GM23338 (cell line): ENCODE data around the gene GOLGA7B. TPM values are rescaled to one million over a fixed set of nuclear protein-coding genes. Genes with fewer than 3 reads are reported as not detected.

ENCODE experiments used
- ATAC-seq: fragments of 200-7000 bp; cut with Tn5 transposase; 3 replicates; pipeline ENCODE4 v1.9.1; 2020
- DNase-seq: peaks from one replicate; pipeline ENCODE4 v3.0.0-alpha.2; 2015; ENCODE audit warnings: low spot score
- H2AFZ ChIP-seq: fragments of 200-600 bp; sonication (generic); 2 replicates; pipeline ENCODE4 v1.8.0; 2016; ENCODE audit warnings: antibody characterized with exemption, mild to moderate bottlenecking, moderate library complexity
- H3F3A ChIP-seq: fragments of 200-600 bp; sonication (generic); replicated peaks from 2 replicates; pipeline ENCODE4 v1.8.0; 2017; ENCODE audit warnings: antibody characterized with exemption, mixed run types, low read depth
- H3K27ac ChIP-seq: fragments of 200-600 bp; sonication (generic); 2 replicates; pipeline ENCODE4 v1.6.1; 2016; ENCODE audit warnings: low read depth
- H3K27me3 ChIP-seq: fragments of 200-600 bp; sonication (generic); 2 replicates; pipeline ENCODE4 v1.8.0; 2016; ENCODE audit warnings: mild to moderate bottlenecking, mixed run types, moderate library complexity; ENCODE audit not compliant: insufficient read depth
- H3K36me3 ChIP-seq: fragments of 200-600 bp; sonication (generic); 2 replicates; pipeline ENCODE4 v1.8.0; 2016; ENCODE audit warnings: mild to moderate bottlenecking; ENCODE audit not compliant: insufficient read depth
- H3K4me1 ChIP-seq: fragments of 200-600 bp; sonication (generic); 2 replicates; pipeline ENCODE4 v1.8.0; 2016; ENCODE audit warnings: mild to moderate bottlenecking, moderate library complexity; ENCODE audit not compliant: insufficient read depth
- H3K4me2 ChIP-seq: fragments of 200-600 bp; sonication (generic); 2 replicates; pipeline ENCODE4 v1.7.1; 2017; ENCODE audit warnings: mixed run types
- H3K4me3 ChIP-seq: fragments of 200-600 bp; sonication (generic); 2 replicates; pipeline ENCODE4 v1.6.1; 2016; ENCODE audit warnings: mixed run types
- H3K79me2 ChIP-seq: fragments of 200-600 bp; sonication (generic); replicated peaks from 2 replicates; pipeline ENCODE4 v1.8.0; 2017; ENCODE audit warnings: mild to moderate bottlenecking; ENCODE audit not compliant: insufficient read depth
- H3K9me2 ChIP-seq: fragments of 200-600 bp; sonication (generic); 2 replicates; pipeline ENCODE4 v1.8.0; 2017; ENCODE audit not compliant: insufficient read depth
- H4K20me1 ChIP-seq: fragments of 200-600 bp; sonication (generic); replicated peaks from 2 replicates; pipeline ENCODE4 v1.8.0; 2017; ENCODE audit warnings: mild to moderate bottlenecking; ENCODE audit not compliant: insufficient read depth
- H3K27ac Mint-ChIP-seq: 2 replicates; pipeline ENCODE4 v1.8.0; 2020; ENCODE audit warnings: inconsistent platforms, mild to moderate bottlenecking, moderate library complexity, mixed read lengths
- H3K27me3 Mint-ChIP-seq: 3 replicates; pipeline ENCODE4 v1.8.0; 2022; ENCODE audit warnings: low read depth, mild to moderate bottlenecking, moderate library complexity, mixed read lengths, inconsistent platforms; ENCODE audit not compliant: insufficient read depth, poor library complexity
- H3K36me3 Mint-ChIP-seq: 3 replicates; pipeline ENCODE4 v1.8.0; 2021; ENCODE audit warnings: low read depth, mild to moderate bottlenecking, inconsistent platforms, moderate library complexity, mixed read lengths
- H3K4me1 Mint-ChIP-seq: 3 replicates; pipeline ENCODE4 v1.8.0; 2020; ENCODE audit warnings: mild to moderate bottlenecking, inconsistent platforms, mixed read lengths
- H3K4me3 Mint-ChIP-seq: 3 replicates; pipeline ENCODE4 v1.8.0; 2021; ENCODE audit warnings: moderate library complexity, mild to moderate bottlenecking, inconsistent platforms, mixed read lengths
- H3K9me3 Mint-ChIP-seq: 3 replicates; pipeline ENCODE4 v1.8.0; 2020; ENCODE audit warnings: moderate library complexity, mild to moderate bottlenecking, inconsistent platforms, mixed read lengths
- CREB1 ChIP-seq: fragments of 250-450 bp; sonication (Bioruptor Pico); IDR thresholded peaks from 2 replicates; pipeline ENCODE4 v1.5.0; 2020; ENCODE audit warnings: low read depth, mild to moderate bottlenecking, moderate library complexity
- EZH2phosphoT487 ChIP-seq: fragments of 200-600 bp; sonication (generic); IDR thresholded peaks from one replicate; pipeline ENCODE4 v1.8.1; 2018; ENCODE audit warnings: antibody characterized with exemption; ENCODE audit not compliant: unreplicated experiment
- JUNB ChIP-seq: IDR thresholded peaks from one replicate; pipeline ENCODE4 v1.6.1; 2016; ENCODE audit warnings: antibody characterized with exemption; ENCODE audit not compliant: unreplicated experiment
- NANOG ChIP-seq: IDR thresholded peaks from 2 replicates; pipeline ENCODE4 v1.6.1; 2016; ENCODE audit warnings: antibody characterized with exemption, borderline replicate concordance
- POLR2AphosphoS5 ChIP-seq: IDR thresholded peaks from 2 replicates; pipeline ENCODE4 v1.6.1; 2016; ENCODE audit warnings: antibody characterized with exemption, low read depth
- STAT1 ChIP-seq: IDR thresholded peaks from one replicate; pipeline ENCODE4 v1.6.1; 2016; ENCODE audit warnings: antibody characterized with exemption; ENCODE audit not compliant: unreplicated experiment
- ZNF331 ChIP-seq: fragments of 250-450 bp; sonication (Bioruptor Pico); IDR thresholded peaks from 2 replicates; pipeline ENCODE4 v1.5.0; 2020; ENCODE audit warnings: low read depth, mild to moderate bottlenecking, moderate library complexity
- polyA plus RNA-seq: library from polyadenylated mRNA; unstranded; fragments of >200 nt; fragmentation: Nextera tagmentation; extraction: Ambion mirVana; gene quantifications from 2 replicates; pipeline ENCODE4 v1.2.1, GENCODE V29; 2016
- total RNA-seq: library from RNA; depleted of rRNA; stranded (reverse); fragments of >200 nt; shearing (Covaris generic); gene quantifications from 2 replicates; pipeline ENCODE4 v1.2.3, GENCODE V29; 2014
- TF ChIP-seq, protein P1 (sequence below): IDR thresholded peaks from 2 replicates; pipeline ENCODE4 v1.6.1; 2016; ENCODE audit warnings: antibody characterized with exemption
- TF ChIP-seq, protein P2 (sequence below), 2 experiments: fragments of 200-600 bp in 1 of 2; sonication (generic) in 1 of 2; conservative IDR thresholded peaks; 2 replicates each; pipeline versions ENCODE4 v1.5.1 to v1.6.1; 2016 to 2017; ENCODE audit warnings: antibody characterized with exemption in 2 of 2, low read depth in 2 of 2, mild to moderate bottlenecking in 2 of 2, moderate library complexity in 1 of 2
- TF ChIP-seq, protein P3 (sequence below): fragments of 250-450 bp; sonication (Bioruptor Pico); IDR thresholded peaks from 2 replicates; pipeline ENCODE4 v1.5.0; 2020; ENCODE audit warnings: mild to moderate bottlenecking, moderate library complexity

The GOLGA7B gene
- total and polyA plus RNA-seq, 2 experiments from 2014 or later = 0.14 to 0.15 TPM

DNA sequence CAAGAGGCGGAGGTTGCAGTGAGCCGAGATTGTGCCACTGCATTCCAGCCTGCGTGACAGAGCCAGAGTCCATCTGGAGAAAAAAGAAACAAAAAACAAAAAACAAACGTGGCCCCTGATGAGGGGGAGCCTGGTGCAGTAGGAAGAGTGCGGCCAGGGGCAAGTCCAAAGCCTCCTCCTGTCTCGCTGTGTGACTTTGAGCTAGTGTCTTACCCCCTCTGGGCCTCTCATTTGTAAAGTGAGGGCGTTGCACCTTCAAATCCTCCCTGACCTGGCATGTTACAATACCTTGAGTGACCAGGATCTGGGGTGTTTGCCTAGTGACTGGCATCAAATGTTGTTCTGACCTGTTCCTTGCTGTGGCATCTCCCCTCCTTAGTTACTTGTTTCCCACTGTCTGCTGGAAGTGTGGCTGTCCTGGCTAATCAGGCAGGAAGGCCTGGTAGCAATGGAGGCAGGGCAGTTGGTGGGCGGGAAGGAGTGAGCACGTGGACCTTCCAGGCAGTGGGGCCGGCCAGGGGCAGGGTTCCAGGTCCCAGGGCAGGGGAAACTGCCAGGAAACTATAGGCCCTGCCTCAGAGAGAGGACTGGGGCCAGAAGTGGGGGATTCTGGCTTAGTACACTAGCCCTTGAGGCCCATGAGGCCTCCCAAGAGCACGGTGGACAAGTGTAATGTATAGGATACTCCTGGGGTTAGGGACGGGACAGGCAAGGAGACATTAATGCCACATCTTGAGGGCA lies 24.5 kb upstream of the GOLGA7B start:
- Mint-ChIP-seq H3K4me1 (peaks cover 12% of the 10 kb centered on the region), H3K36me3 (no peaks in the 10 kb centered on the region), H3K27ac (no peak overlapping the region), H3K27me3 (peaks cover 12% of the 10 kb centered on the region), H3K4me3 (no peak overlapping the region), H3K9me3 (no peaks in the 10 kb centered on the region)
- TF ChIP-seq, protein P1, sequence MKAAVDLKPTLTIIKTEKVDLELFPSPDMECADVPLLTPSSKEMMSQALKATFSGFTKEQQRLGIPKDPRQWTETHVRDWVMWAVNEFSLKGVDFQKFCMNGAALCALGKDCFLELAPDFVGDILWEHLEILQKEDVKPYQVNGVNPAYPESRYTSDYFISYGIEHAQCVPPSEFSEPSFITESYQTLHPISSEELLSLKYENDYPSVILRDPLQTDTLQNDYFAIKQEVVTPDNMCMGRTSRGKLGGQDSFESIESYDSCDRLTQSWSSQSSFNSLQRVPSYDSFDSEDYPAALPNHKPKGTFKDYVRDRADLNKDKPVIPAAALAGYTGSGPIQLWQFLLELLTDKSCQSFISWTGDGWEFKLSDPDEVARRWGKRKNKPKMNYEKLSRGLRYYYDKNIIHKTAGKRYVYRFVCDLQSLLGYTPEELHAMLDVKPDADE = no peak
- no peak overlapping the region for H3K4me3 ChIP-seq
- no peak overlapping the region for H2AFZ ChIP-seq
- H3K27me3 ChIP-seq = no peaks in the 10 kb centered on the region
- H3K27ac ChIP-seq = no peak overlapping the region
- no peaks in the 10 kb centered on the region for H4K20me1 ChIP-seq
- no peaks in the 10 kb centered on the region for H3K36me3 ChIP-seq
- no peak overlapping the region for H3K4me2 ChIP-seq
- no peak for DNase-seq
- no peaks in the 10 kb centered on the region for H3K79me2 ChIP-seq
- H3K4me1 ChIP-seq = no peaks in the 10 kb centered on the region
- no peaks in the 10 kb centered on the region for H3K9me2 ChIP-seq
- no peak for ATAC-seq
- H3F3A ChIP-seq = no peaks in the 10 kb centered on the region

DNA sequence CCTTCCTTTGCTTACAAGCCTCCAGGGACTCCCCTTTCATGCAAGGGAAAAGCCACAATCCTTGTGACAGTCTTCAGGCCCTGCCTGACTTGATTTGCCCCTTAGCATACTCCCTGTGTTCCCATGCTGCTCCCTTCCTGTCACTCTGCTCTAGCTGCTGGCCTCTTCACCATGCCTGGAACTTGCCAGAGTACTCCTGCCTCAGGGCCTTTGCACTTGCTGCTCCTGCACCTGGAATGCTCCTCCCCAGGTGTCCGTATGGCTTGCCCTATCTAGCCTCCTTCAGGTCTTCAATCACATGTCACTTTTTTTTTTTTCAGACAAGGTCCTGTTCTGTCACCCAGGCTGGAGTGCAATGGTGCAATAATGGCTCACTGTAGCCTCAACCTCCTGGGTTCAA lies 22.8 kb upstream of the GOLGA7B start:
- ATAC-seq (no peak), DNase-seq (no peak)
- Mint-ChIP-seq H3K4me1 (peaks cover 7% of the 10 kb centered on the region; the same call in 2 of the 3 replicates), H3K4me3 (no peak overlapping the region), H3K27ac (no peak overlapping the region), H3K36me3 (no peaks in the 10 kb centered on the region), H3K9me3 (no peaks in the 10 kb centered on the region), H3K27me3 (peaks cover 16% of the 10 kb centered on the region)
- H3K79me2 ChIP-seq = no peaks in the 10 kb centered on the region
- H2AFZ ChIP-seq = no peak overlapping the region
- H3K27ac ChIP-seq = no peak overlapping the region
- H3F3A ChIP-seq = no peaks in the 10 kb centered on the region
- H3K4me1 ChIP-seq = no peaks in the 10 kb centered on the region
- no peak overlapping the region for H3K4me2 ChIP-seq
- no peaks in the 10 kb centered on the region for H4K20me1 ChIP-seq
- H3K36me3 ChIP-seq = no peaks in the 10 kb centered on the region
- H3K4me3 ChIP-seq = no peak overlapping the region
- H3K27me3 ChIP-seq = no peaks in the 10 kb centered on the region
- no peaks in the 10 kb centered on the region for H3K9me2 ChIP-seq
- TF ChIP-seq STAT1 (no peak), ZNF331 (no peak), POLR2AphosphoS5 (no peak), NANOG (no peak), CREB1 (no peak), EZH2phosphoT487 (no peak), JUNB (no peak)
- TF ChIP-seq, protein P2, sequence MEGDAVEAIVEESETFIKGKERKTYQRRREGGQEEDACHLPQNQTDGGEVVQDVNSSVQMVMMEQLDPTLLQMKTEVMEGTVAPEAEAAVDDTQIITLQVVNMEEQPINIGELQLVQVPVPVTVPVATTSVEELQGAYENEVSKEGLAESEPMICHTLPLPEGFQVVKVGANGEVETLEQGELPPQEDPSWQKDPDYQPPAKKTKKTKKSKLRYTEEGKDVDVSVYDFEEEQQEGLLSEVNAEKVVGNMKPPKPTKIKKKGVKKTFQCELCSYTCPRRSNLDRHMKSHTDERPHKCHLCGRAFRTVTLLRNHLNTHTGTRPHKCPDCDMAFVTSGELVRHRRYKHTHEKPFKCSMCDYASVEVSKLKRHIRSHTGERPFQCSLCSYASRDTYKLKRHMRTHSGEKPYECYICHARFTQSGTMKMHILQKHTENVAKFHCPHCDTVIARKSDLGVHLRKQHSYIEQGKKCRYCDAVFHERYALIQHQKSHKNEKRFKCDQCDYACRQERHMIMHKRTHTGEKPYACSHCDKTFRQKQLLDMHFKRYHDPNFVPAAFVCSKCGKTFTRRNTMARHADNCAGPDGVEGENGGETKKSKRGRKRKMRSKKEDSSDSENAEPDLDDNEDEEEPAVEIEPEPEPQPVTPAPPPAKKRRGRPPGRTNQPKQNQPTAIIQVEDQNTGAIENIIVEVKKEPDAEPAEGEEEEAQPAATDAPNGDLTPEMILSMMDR (conservative IDR thresholded peaks at IDR 0.05; ENCODE audit: low read depth in 2 of 2) = no peak
- TF ChIP-seq, protein P1 = no peak
- TF ChIP-seq, protein P3, sequence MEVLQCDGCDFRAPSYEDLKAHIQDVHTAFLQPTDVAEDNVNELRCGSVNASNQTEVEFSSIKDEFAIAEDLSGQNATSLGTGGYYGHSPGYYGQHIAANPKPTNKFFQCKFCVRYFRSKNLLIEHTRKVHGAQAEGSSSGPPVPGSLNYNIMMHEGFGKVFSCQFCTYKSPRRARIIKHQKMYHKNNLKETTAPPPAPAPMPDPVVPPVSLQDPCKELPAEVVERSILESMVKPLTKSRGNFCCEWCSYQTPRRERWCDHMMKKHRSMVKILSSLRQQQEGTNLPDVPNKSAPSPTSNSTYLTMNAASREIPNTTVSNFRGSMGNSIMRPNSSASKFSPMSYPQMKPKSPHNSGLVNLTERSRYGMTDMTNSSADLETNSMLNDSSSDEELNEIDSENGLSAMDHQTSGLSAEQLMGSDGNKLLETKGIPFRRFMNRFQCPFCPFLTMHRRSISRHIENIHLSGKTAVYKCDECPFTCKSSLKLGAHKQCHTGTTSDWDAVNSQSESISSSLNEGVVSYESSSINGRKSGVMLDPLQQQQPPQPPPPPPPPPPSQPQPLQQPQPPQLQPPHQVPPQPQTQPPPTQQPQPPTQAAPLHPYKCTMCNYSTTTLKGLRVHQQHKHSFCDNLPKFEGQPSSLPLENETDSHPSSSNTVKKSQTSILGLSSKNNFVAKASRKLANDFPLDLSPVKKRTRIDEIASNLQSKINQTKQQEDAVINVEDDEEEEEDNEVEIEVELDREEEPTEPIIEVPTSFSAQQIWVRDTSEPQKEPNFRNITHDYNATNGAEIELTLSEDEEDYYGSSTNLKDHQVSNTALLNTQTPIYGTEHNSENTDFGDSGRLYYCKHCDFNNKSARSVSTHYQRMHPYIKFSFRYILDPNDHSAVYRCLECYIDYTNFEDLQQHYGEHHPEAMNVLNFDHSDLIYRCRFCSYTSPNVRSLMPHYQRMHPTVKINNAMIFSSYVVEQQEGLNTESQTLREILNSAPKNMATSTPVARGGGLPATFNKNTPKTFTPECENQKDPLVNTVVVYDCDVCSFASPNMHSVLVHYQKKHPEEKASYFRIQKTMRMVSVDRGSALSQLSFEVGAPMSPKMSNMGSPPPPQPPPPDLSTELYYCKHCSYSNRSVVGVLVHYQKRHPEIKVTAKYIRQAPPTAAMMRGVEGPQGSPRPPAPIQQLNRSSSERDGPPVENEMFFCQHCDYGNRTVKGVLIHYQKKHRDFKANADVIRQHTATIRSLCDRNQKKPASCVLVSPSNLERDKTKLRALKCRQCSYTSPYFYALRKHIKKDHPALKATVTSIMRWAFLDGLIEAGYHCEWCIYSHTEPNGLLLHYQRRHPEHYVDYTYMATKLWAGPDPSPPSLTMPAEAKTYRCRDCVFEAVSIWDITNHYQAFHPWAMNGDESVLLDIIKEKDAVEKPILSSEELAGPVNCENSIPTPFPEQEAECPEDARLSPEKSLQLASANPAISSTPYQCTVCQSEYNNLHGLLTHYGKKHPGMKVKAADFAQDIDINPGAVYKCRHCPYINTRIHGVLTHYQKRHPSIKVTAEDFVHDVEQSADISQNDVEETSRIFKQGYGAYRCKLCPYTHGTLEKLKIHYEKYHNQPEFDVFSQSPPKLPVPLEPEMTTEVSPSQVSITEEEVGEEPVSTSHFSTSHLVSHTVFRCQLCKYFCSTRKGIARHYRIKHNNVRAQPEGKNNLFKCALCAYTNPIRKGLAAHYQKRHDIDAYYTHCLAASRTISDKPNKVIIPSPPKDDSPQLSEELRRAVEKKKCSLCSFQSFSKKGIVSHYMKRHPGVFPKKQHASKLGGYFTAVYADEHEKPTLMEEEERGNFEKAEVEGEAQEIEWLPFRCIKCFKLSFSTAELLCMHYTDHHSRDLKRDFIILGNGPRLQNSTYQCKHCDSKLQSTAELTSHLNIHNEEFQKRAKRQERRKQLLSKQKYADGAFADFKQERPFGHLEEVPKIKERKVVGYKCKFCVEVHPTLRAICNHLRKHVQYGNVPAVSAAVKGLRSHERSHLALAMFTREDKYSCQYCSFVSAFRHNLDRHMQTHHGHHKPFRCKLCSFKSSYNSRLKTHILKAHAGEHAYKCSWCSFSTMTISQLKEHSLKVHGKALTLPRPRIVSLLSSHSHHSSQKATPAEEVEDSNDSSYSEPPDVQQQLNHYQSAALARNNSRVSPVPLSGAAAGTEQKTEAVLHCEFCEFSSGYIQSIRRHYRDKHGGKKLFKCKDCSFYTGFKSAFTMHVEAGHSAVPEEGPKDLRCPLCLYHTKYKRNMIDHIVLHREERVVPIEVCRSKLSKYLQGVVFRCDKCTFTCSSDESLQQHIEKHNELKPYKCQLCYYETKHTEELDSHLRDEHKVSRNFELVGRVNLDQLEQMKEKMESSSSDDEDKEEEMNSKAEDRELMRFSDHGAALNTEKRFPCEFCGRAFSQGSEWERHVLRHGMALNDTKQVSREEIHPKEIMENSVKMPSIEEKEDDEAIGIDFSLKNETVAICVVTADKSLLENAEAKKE (CRISPR knock-in tag) = no peak
